ENCODE measurements around the gene ZSWIM4. TPM values are rescaled to one million over a fixed set of nuclear protein-coding genes. Genes with fewer than 3 reads are reported as not detected.
"Not testable (repeated sequence)": the region's sequence is repeated elsewhere in the genome, so short reads cannot be mapped to it uniquely, and the experiment has no call there.

The ZSWIM4 gene
- total RNA-seq, 1 donor from 2014 or later = 23.6 TPM

- TF ChIP-seq CTCF (IDR thresholded peaks at IDR 0.05; ENCODE audit: unreplicated experiment) = no peak
- H3K36me3 Mint-ChIP-seq = peaks cover 13% of the 10 kb centered on the region
- H3K9me3 Mint-ChIP-seq = no peaks in the 10 kb centered on the region
- H3K27me3 Mint-ChIP-seq (ENCODE audit: low read depth) = no peaks in the 10 kb centered on the region
- H3K4me1 Mint-ChIP-seq = peaks cover 14% of the 10 kb centered on the region
- no peak overlapping the region for H3K4me3 Mint-ChIP-seq
- H3K27ac Mint-ChIP-seq = no peak overlapping the region
- no peak for DNase-seq (ENCODE audit: low spot score in 2 of 2, unreplicated experiment in 2 of 2)
These were observed 12.7 kb upstream of the ZSWIM4 start for GRCh38 chr19:13782537-13782936.

DNA sequence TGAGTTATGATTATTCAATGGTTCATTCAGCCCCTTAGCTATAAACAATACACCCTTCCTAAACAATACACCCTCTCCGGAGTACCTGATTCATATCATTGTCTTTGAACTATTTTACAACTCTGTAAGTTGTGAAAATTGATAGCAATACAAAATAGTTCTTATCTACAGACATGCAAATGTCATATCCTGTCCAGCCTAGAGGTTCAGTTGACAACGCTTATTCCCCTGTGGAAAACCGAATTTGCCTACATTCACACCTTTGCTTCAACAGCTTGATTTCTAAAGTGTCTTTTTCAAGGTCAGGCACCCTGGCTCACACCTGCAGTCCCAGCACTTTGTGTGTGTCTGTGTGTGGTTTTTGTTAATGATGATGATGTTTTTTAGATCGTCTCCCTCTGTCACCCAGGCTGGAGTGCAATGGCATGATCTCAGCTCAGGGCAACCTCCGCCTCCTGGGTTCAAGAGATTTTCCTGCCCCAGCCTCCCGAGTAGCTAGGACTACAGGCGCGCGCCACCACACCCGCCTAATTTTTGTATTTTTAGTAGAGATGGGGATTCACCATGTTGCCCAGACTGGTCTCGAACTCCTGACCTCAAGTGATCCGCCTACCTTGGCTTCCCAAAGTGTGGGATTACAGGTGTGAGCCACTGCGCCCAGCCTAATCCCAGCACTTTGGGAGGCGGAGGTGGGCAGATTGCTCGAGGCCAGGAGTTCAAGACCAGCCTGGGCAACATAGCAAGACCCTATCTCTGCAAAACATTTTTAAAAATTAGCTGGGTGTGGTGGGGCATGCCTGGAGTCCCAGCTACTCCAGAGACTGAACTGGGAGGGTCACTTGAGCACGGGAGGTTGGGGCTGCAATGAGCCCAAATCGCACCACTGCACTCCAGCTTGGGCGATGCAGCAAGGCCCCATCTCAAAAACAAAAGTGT is 11.4 kb upstream of the ZSWIM4 start:
- no peak overlapping the region for H3K27ac Mint-ChIP-seq
- H3K4me3 Mint-ChIP-seq = no peak overlapping the region
- H3K36me3 Mint-ChIP-seq = peaks cover 8% of the 10 kb centered on the region
- no peak for DNase-seq (ENCODE audit: low spot score in 2 of 2, unreplicated experiment in 2 of 2)
- no peak for TF ChIP-seq CTCF (IDR thresholded peaks at IDR 0.05; ENCODE audit: unreplicated experiment)
- H3K27me3 Mint-ChIP-seq (ENCODE audit: low read depth) = no peaks in the 10 kb centered on the region
- H3K9me3 Mint-ChIP-seq = no peaks in the 10 kb centered on the region
- peaks cover 16% of the 10 kb centered on the region for H3K4me1 Mint-ChIP-seq

GRCh38 chr19:13784731-13785452 is 10.4 kb upstream of the ZSWIM4 start:
- Mint-ChIP-seq H3K27ac (peak overlapping the region; percentile 76), H3K9me3 (no peaks in the 10 kb centered on the region), H3K4me1 (peaks cover 16% of the 10 kb centered on the region), H3K36me3 (no peaks in the 10 kb centered on the region), H3K27me3 (ENCODE audit: low read depth) (no peaks in the 10 kb centered on the region), H3K4me3 (no peak overlapping the region)
- no peak for TF ChIP-seq CTCF (IDR thresholded peaks at IDR 0.05; ENCODE audit: unreplicated experiment)
- DNase-seq (ENCODE audit: low spot score in 2 of 2, unreplicated experiment in 2 of 2) = peak in 1 of 2 experiments; percentile 67

- Mint-ChIP-seq H3K27ac (no peak overlapping the region), H3K27me3 (ENCODE audit: low read depth) (no peaks in the 10 kb centered on the region), H3K4me1 (peaks cover 14% of the 10 kb centered on the region), H3K4me3 (no peak overlapping the region), H3K9me3 (no peaks in the 10 kb centered on the region), H3K36me3 (no peaks in the 10 kb centered on the region)
- no peak for DNase-seq (ENCODE audit: low spot score in 2 of 2, unreplicated experiment in 2 of 2)
- TF ChIP-seq CTCF (IDR thresholded peaks at IDR 0.05; ENCODE audit: unreplicated experiment) = no peak
These were observed 6.3 kb upstream of the ZSWIM4 start for GRCh38 chr19:13788991-13789390.

DNA sequence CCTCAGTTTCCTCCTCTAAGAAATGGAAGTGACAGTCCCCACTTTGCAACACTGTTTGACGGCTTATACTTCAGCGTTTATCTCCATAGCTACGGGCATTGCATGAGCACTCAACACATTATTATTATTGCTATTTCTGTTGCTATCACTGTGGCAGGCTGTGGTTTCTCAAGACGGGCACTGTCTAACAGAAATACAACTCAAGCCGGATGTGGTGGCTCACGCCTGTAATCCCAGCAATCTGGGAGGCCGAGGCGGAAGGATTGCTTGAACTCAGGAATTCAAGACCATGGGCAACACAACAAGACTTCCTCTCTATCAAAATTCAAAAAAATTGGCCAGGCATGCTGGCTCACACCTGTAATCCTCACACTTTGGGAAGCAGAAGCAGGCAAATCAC is 4.9 kb upstream of the ZSWIM4 start:
- Mint-ChIP-seq H3K27ac (peak overlapping the region; percentile 12), H3K9me3 (no peaks in the 10 kb centered on the region), H3K4me3 (no peak overlapping the region), H3K4me1 (peaks cover 14% of the 10 kb centered on the region), H3K27me3 (ENCODE audit: low read depth) (no peaks in the 10 kb centered on the region), H3K36me3 (no peaks in the 10 kb centered on the region)
- DNase-seq (ENCODE audit: low spot score in 2 of 2, unreplicated experiment in 2 of 2) = no peak
- TF ChIP-seq CTCF (IDR thresholded peaks at IDR 0.05; ENCODE audit: unreplicated experiment) = no peak

DNA sequence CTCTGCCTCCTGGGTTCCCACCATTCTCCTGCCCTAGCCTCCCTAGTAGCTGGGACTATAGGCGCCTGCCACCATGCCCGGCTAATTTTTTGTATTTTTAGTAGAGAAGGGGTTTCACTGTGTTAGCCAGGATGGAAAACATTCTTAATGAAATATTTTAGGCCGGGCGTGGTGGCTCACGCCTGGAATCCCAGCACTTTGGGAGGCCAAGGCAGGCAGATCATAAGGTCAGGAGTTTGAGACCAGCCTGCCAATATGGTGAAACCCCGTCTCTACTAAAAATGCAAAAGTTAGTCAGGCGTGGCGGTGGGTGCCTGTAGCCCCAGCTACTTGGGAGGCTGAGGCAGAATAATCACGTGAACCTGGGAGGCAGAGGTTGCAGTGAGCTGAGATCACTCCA is 1.9 kb upstream of the ZSWIM4 start:
- H3K4me1 Mint-ChIP-seq = peaks cover 24% of the 10 kb centered on the region
- DNase-seq (ENCODE audit: low spot score in 2 of 2, unreplicated experiment in 2 of 2); H3K9me3 Mint-ChIP-seq; H3K4me3 Mint-ChIP-seq; H3K27me3 Mint-ChIP-seq (ENCODE audit: low read depth); H3K27ac Mint-ChIP-seq; H3K36me3 Mint-ChIP-seq: not testable (repeated sequence)

Data from mesothelial cell of epicardium (in vitro differentiated cells).